ENCODE measurements around the gene PIAS2. TPM values are rescaled to one million over a fixed set of nuclear protein-coding genes. Genes with fewer than 3 reads are reported as not detected.
A peak's percentile ranks its signal among the peaks of the same experiment; 100 is the strongest.

The PIAS2 gene
- total RNA-seq, 2 experiments from 2014 or later = 34.4 to 34.6 TPM

GRCh38 chr18:46920067-46920466 is 2.8 kb upstream of the PIAS2 start:
- no peak for DNase-seq
- no peak for ATAC-seq (ENCODE audit: low read depth)
- no peaks in the 10 kb centered on the region for H3K36me3 Mint-ChIP-seq
- POLR2A ChIA-PET = no interaction called here
- H3K4me1 Mint-ChIP-seq = peaks cover 21% of the 10 kb centered on the region
- peaks cover 3% of the 10 kb centered on the region for H3K9me3 Mint-ChIP-seq
- H3K27ac Mint-ChIP-seq = no peak overlapping the region
- no peak overlapping the region for H3K4me3 Mint-ChIP-seq
- no peaks in the 10 kb centered on the region for H3K27me3 Mint-ChIP-seq

DNA sequence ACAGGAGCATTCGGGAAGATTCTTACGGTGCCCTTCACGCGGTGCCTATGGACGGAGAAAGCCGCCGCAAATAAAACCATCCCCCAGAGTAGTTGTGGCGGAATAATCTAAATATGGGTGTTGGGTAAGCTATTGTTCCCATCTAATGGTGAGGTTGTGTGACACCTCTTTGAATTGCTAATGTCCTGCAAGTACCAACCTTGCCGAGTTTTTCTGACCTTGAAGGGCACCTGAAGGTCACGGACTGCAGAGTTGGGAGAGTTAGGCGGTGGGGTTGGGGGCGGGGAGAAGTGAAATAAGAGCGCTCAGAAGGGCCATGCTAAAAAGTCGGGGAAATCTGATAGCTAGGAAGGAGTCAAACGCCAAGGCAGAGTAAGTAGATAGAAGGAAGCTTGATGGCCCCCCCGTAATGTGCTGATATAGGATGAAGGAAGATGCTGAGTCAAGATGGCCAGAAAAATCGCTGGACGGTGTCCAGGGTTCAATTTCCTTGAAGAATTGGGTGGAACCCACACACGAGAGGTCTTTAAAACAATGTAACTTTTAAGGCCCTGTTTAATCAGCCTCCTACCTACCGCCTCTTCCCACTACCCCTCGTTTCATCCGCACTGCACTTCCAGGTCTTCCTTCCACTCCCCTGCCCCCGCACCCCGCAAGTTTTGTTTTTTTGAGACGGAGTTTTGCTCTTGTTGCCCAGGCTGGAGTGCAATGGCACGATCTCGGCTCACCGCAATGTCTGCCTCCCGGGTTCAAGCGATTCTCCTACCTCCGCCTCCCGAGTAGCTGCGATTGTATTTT is 695 bp upstream of the PIAS2 start:
- POLR2A ChIA-PET = interaction anchor here (0.5 to 1.4 kb wide), 6 partner anchors 16 to 260 kb away, joined by 3 to 5 read pairs (median 3); no protein-coding TSS in a partner anchor
- Mint-ChIP-seq H3K4me3 (peak overlapping the region; percentile 92), H3K9me3 (no peaks in the 10 kb centered on the region), H3K4me1 (peaks cover 28% of the 10 kb centered on the region), H3K27ac (peak overlapping the region; percentile 52), H3K27me3 (no peaks in the 10 kb centered on the region), H3K36me3 (no peaks in the 10 kb centered on the region)
- DNase-seq = no peak
- ATAC-seq (ENCODE audit: low read depth) = peak; percentile 8

GRCh38 chr18:46916551-46917107 is 678 bp downstream of the PIAS2 start:
- no peaks in the 10 kb centered on the region for H3K9me3 Mint-ChIP-seq
- ATAC-seq (ENCODE audit: low read depth) (peak; percentile 35), DNase-seq (no peak)
- no peaks in the 10 kb centered on the region for H3K36me3 Mint-ChIP-seq
- H3K4me1 Mint-ChIP-seq = peaks cover 28% of the 10 kb centered on the region
- peak overlapping the region; percentile 76 for H3K27ac Mint-ChIP-seq
- H3K27me3 Mint-ChIP-seq = no peaks in the 10 kb centered on the region
- H3K4me3 Mint-ChIP-seq = peak overlapping the region; percentile 92
- POLR2A ChIA-PET = interaction anchor here (1.0 to 1.4 kb wide), 4 partner anchors 14 to 159 kb away, joined by 3 to 5 read pairs (median 4); no protein-coding TSS in a partner anchor

- no peak for ATAC-seq (ENCODE audit: low read depth)
- Mint-ChIP-seq H3K4me1 (peaks cover 28% of the 10 kb centered on the region), H3K4me3 (peak overlapping the region; percentile 92), H3K9me3 (no peaks in the 10 kb centered on the region), H3K27ac (peak overlapping the region; percentile 76), H3K36me3 (no peaks in the 10 kb centered on the region), H3K27me3 (no peaks in the 10 kb centered on the region)
- POLR2A ChIA-PET = no interaction called here
- DNase-seq = no peak
These were observed 1.3 kb downstream of the PIAS2 start for GRCh38 chr18:46915800-46916550.

- Mint-ChIP-seq H3K36me3 (peaks cover 22% of the 10 kb centered on the region), H3K27ac (no peak overlapping the region), H3K9me3 (peaks cover 2% of the 10 kb centered on the region), H3K27me3 (no peaks in the 10 kb centered on the region), H3K4me3 (no peak overlapping the region), H3K4me1 (peaks cover 17% of the 10 kb centered on the region)
- POLR2A ChIA-PET = no interaction called here
- DNase-seq (no peak), ATAC-seq (ENCODE audit: low read depth) (no peak)
These were observed 6.5 kb downstream of the PIAS2 start for GRCh38 chr18:46910856-46911255.

DNA sequence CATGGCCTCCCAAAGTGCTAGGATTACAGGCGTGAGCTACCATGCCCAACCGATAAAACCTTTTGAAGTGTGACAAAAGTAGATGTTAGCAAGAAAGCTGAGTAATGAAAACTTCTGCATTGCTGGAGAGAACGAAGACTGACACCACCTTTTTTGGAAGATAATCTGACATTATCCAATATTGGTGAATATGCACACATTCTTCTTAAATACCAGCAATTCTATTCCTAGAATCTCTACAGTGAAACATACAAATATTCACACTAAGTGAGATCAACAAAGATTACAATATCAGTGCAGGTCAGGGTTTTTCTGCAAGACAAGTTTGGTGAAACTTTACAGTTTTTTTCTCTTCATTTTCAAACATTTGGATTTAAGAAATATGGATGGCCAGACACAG is 7.8 kb downstream of the PIAS2 start:
- no peak overlapping the region for H3K27ac Mint-ChIP-seq

GRCh38 chr18:46903406-46903805 is 13.9 kb downstream of the PIAS2 start:
- H3K36me3 Mint-ChIP-seq = peaks cover 44% of the 10 kb centered on the region
- H3K4me1 Mint-ChIP-seq = peaks cover 5% of the 10 kb centered on the region
- H3K27ac Mint-ChIP-seq = no peak overlapping the region
- POLR2A ChIA-PET = no interaction called here
- ATAC-seq (ENCODE audit: low read depth) = no peak
- no peak overlapping the region for H3K4me3 Mint-ChIP-seq
- H3K27me3 Mint-ChIP-seq = no peaks in the 10 kb centered on the region
- H3K9me3 Mint-ChIP-seq = peaks cover 2% of the 10 kb centered on the region
- no peak for DNase-seq

More for the DNA sequence above, 7.8 kb downstream of the PIAS2 start:
- Mint-ChIP-seq H3K36me3 (peaks cover 25% of the 10 kb centered on the region), H3K4me1 (peaks cover 7% of the 10 kb centered on the region), H3K27me3 (no peaks in the 10 kb centered on the region), H3K4me3 (no peak overlapping the region), H3K9me3 (peaks cover 2% of the 10 kb centered on the region)
- no peak for DNase-seq
- no peak for ATAC-seq (ENCODE audit: low read depth)
- POLR2A ChIA-PET = no interaction called here

- H3K27ac Mint-ChIP-seq = no peak overlapping the region
- no peak overlapping the region for H3K4me3 Mint-ChIP-seq
- no peak for DNase-seq
These were observed 17.9 kb downstream of the PIAS2 start for GRCh38 chr18:46899274-46899948.

DNA sequence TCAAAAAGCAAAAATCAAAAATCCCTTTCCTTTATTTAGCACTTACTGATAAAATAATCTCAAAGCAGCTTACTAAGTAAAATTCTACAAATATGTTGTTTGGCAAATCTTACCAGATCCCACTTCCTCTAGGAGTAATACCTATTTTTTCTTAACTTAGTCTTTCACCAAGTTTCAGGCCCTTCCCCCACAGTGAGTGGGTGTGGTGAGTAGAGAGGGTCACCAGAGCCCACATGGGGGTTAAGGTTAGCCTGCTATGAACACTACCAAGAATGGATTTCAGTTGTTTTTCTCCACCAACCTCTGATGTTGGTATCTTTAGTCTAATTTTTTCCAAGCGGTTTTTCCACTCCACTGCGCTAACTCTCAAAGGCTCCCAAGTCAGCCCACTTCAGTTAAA is 23.2 kb downstream of the PIAS2 start:
- ATAC-seq (ENCODE audit: low read depth) = no peak
- H3K27me3 Mint-ChIP-seq = no peaks in the 10 kb centered on the region
- H3K9me3 Mint-ChIP-seq = peaks cover 11% of the 10 kb centered on the region
- peaks cover 49% of the 10 kb centered on the region for H3K36me3 Mint-ChIP-seq
- no peak overlapping the region for H3K4me3 Mint-ChIP-seq
- POLR2A ChIA-PET = no interaction called here
- no peak overlapping the region for H3K27ac Mint-ChIP-seq
- DNase-seq = no peak
- peaks cover 16% of the 10 kb centered on the region for H3K4me1 Mint-ChIP-seq

More at GRCh38 chr18:46899274-46899948, 17.9 kb downstream of the PIAS2 start:
- POLR2A ChIA-PET = no interaction called here
- ATAC-seq (ENCODE audit: low read depth) = no peak
- no peaks in the 10 kb centered on the region for H3K27me3 Mint-ChIP-seq
- no peaks in the 10 kb centered on the region for H3K9me3 Mint-ChIP-seq
- H3K4me1 Mint-ChIP-seq = peaks cover 4% of the 10 kb centered on the region
- peaks cover 42% of the 10 kb centered on the region for H3K36me3 Mint-ChIP-seq

DNA sequence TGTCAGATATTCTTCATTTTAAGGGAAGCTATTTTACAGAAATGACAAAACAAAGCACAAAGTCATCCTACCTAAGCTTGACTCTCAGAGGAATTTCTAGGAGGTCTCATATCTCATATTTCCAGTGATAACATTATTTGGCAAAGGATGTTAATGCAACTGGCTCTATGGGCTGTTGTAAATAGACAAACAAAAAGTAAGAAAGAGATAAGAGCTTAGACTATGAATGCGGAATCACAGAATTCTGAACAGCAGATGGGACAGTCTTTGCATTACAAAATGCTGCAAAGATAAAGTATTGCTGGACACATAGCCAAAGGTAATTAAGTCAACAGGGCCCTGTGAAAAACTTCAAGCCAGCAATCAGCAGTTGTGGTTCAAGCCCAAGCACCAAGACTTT is 23.9 kb downstream of the PIAS2 start:
- POLR2A ChIA-PET = interaction anchor here (0.6 to 1.1 kb wide), 2 partner anchors 24 to 739 kb away, joined by 3 read pairs; partner anchors contain the start of genes KATNAL2 and PIAS2
- H3K4me3 Mint-ChIP-seq = no peak overlapping the region
- peaks cover 56% of the 10 kb centered on the region for H3K36me3 Mint-ChIP-seq
- H3K4me1 Mint-ChIP-seq = peaks cover 16% of the 10 kb centered on the region
- no peaks in the 10 kb centered on the region for H3K27me3 Mint-ChIP-seq
- H3K27ac Mint-ChIP-seq = no peak overlapping the region
- DNase-seq = no peak
- H3K9me3 Mint-ChIP-seq = peaks cover 15% of the 10 kb centered on the region
- ATAC-seq (ENCODE audit: low read depth) = no peak

DNA sequence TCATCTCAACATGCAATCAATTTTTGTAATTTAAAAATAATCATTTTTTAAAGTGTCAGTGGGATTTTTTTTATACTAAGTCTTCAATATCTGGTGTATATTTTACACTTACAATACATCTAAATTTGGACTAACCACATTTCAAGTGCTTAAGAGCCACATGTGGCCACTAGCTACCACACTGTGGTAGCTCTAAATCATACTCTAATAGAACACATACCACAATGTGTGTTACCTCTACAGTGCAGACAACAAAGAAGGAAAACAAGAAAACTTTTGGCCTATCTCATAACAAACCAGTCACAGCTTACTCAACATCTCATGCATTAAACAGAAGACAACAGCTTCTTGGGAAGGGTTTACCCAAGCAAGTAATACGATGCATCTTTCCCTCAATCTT is 24.5 kb downstream of the PIAS2 start:
- Mint-ChIP-seq H3K4me1 (peaks cover 16% of the 10 kb centered on the region), H3K36me3 (peaks cover 61% of the 10 kb centered on the region), H3K4me3 (no peak overlapping the region), H3K9me3 (peaks cover 15% of the 10 kb centered on the region), H3K27me3 (no peaks in the 10 kb centered on the region), H3K27ac (no peak overlapping the region)
- POLR2A ChIA-PET = interaction anchor here (0.6 to 1.1 kb wide), 2 partner anchors 25 to 738 kb away, joined by 3 read pairs; partner anchors contain the start of genes KATNAL2 and PIAS2
- ATAC-seq (ENCODE audit: low read depth) (no peak), DNase-seq (no peak)

DNA sequence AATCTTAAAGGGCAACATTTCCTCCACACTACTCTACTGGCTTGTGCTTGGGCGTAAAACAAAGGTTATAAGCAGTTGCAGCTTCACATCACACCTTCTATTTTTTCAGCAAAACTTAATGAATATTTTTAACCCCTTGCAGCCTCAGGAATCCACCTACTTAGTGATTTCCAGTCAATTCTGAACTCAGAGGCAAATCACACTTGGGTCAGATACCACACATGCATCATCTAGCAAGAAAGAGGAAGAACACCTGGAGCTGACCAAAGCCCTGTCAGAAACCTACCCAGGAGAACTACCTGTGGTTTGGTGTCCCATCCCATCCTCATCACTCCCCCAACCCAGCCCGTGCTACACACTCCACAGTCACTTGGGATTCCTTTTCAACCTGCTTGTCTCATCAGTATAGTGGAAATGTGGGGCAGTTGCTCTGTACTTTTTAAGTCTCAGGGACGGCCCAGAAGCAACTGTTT is 25.5 kb downstream of the PIAS2 start:
- POLR2A ChIA-PET = no interaction called here
- no peak for DNase-seq
- Mint-ChIP-seq H3K4me3 (no peak overlapping the region), H3K9me3 (peaks cover 18% of the 10 kb centered on the region), H3K4me1 (peaks cover 16% of the 10 kb centered on the region), H3K36me3 (peaks cover 63% of the 10 kb centered on the region), H3K27me3 (no peaks in the 10 kb centered on the region), H3K27ac (no peak overlapping the region)
- no peak for ATAC-seq (ENCODE audit: low read depth)

- H3K27me3 Mint-ChIP-seq = no peaks in the 10 kb centered on the region
- ATAC-seq (ENCODE audit: low read depth) (no peak), DNase-seq (no peak)
- H3K4me1 Mint-ChIP-seq = peaks cover 11% of the 10 kb centered on the region
- POLR2A ChIA-PET = no interaction called here
- H3K27ac Mint-ChIP-seq = no peak overlapping the region
- H3K9me3 Mint-ChIP-seq = peaks cover 18% of the 10 kb centered on the region
- H3K36me3 Mint-ChIP-seq = peaks cover 54% of the 10 kb centered on the region
- no peak overlapping the region for H3K4me3 Mint-ChIP-seq
These were observed 28.3 kb downstream of the PIAS2 start for GRCh38 chr18:46888965-46889364.
